ENCODE measurements around the gene BSCL2.
"Not testable (repeated sequence)": the region's sequence is repeated elsewhere in the genome, so short reads cannot be mapped to it uniquely, and the experiment has no call there.

Gene BSCL2

GRCh38 chr11:62716816-62717215, 9.6 kb upstream of the BSCL2 start:
- no peak for DNase-seq

- DNase-seq, result no peak
These were observed 9.0 kb upstream of the BSCL2 start for GRCh38 chr11:62716206-62716605.

GRCh38 chr11:62715150-62716130, 8.2 kb upstream of the BSCL2 start:
- DNase-seq, result no peak

- DNase-seq, result no peak
These were observed 6.1 kb upstream of the BSCL2 start for GRCh38 chr11:62713343-62713742.

GRCh38 chr11:62712861-62713260, 5.6 kb upstream of the BSCL2 start:
- DNase-seq, result no peak

- DNase-seq, result no peak
These were observed 5.1 kb upstream of the BSCL2 start for GRCh38 chr11:62712276-62712812.

GRCh38 chr11:62710001-62710345, 2.7 kb upstream of the BSCL2 start:
- DNase-seq, result peak in 1 of 2 experiments; percentile 40

GRCh38 chr11:62709247-62710000, 2.2 kb upstream of the BSCL2 start:
- peak; percentile 96 for DNase-seq

- peak; percentile 49 to 52 for DNase-seq
These were observed 1.6 kb upstream of the BSCL2 start for GRCh38 chr11:62708793-62709192.

GRCh38 chr11:62708392-62708791, 1.2 kb upstream of the BSCL2 start:
- no peak for DNase-seq

- no peak for DNase-seq
These were observed 375 bp downstream of the BSCL2 start for GRCh38 chr11:62706850-62707247.

- peak; percentile 92 to 93 for DNase-seq
These were observed 1.1 kb downstream of the BSCL2 start for GRCh38 chr11:62705880-62706849.

GRCh38 chr11:62705413-62705812, 1.8 kb downstream of the BSCL2 start:
- DNase-seq, result no peak

- not testable (repeated sequence) for DNase-seq
These were observed 3.3 kb downstream of the BSCL2 start for GRCh38 chr11:62703921-62704320.

- no peak for DNase-seq
These were observed 5.0 kb downstream of the BSCL2 start for GRCh38 chr11:62702246-62702645.

GRCh38 chr11:62694455-62695167, 12.6 kb downstream of the BSCL2 start:
- DNase-seq, result peak; percentile 74 to 82

- DNase-seq, result not testable (repeated sequence)
These were observed 13.6 kb downstream of the BSCL2 start for GRCh38 chr11:62693624-62694023.

- no peak for DNase-seq
These were observed 17.6 kb downstream of the BSCL2 start, which contains the start of gene LRRN4CL for GRCh38 chr11:62689421-62690183. Gene LRRN4CL, minus strand, starts transcription at chr11:62689530. Its CDS starts 1,022 bp downstream, at chr11:62688508.

- no peak for DNase-seq
These were observed 18.7 kb downstream of the BSCL2 start for GRCh38 chr11:62688491-62688890.

GRCh38 chr11:62687508-62688396, 19.5 kb downstream of the BSCL2 start:
- DNase-seq, result no peak
